GM18519 (cell line): ENCODE data around the gene HSBP1L1.

Source experiments
- ATAC-seq: cut with Tn5 transposase; IDR thresholded peaks from one replicate; pipeline ENCODE4 v1.9.1; 2021; ENCODE audit warnings: mild to moderate bottlenecking, moderate library complexity; ENCODE audit not compliant: unreplicated experiment, low FRiP score

The HSBP1L1 gene

DNA sequence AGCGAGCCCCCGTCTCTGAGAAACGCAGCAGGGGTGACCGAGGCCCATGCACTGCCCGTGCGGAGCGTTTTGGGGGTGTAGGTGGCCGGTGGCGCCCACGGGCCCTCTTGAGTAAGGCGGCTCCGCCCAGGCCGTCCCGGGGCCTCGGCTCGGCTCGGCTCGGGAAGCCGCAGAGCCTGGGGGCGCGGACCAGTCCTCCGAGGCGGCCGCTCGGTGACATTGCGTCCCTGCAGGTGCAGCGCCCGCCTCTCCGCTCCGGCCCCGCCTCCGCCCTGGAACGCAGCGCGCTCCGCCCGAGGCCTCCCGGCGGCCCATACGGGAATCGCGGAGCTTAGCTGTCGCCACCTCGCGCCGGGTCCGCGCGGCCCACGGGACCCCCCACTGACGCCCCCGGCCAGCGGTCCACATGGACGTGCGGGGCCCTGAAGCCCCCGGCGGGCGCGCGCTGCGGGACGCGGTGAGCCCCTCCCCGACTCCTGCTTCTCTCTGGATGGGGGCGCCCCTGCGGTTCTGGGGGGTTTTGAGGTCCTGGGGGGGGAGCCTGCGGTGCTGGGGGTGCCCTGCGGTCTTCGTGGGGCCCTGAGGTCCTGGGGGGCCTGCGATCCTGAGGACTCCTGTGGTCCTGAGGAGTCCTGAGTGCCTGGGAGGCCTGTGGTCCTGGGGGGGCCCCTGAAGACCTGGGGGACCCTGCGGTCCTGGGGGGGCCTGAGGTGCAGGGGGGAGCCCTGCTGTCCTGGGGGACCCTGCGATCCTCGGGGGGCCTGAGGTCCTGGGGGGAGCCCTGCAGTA is at the start of gene HSBP1L1:
Gene HSBP1L1, plus strand, starts transcription at position 314 of the 789 bp plus-strand sequence. Its CDS starts 93 bp downstream, at position 407.
- peak; percentile 86 for ATAC-seq

DNA sequence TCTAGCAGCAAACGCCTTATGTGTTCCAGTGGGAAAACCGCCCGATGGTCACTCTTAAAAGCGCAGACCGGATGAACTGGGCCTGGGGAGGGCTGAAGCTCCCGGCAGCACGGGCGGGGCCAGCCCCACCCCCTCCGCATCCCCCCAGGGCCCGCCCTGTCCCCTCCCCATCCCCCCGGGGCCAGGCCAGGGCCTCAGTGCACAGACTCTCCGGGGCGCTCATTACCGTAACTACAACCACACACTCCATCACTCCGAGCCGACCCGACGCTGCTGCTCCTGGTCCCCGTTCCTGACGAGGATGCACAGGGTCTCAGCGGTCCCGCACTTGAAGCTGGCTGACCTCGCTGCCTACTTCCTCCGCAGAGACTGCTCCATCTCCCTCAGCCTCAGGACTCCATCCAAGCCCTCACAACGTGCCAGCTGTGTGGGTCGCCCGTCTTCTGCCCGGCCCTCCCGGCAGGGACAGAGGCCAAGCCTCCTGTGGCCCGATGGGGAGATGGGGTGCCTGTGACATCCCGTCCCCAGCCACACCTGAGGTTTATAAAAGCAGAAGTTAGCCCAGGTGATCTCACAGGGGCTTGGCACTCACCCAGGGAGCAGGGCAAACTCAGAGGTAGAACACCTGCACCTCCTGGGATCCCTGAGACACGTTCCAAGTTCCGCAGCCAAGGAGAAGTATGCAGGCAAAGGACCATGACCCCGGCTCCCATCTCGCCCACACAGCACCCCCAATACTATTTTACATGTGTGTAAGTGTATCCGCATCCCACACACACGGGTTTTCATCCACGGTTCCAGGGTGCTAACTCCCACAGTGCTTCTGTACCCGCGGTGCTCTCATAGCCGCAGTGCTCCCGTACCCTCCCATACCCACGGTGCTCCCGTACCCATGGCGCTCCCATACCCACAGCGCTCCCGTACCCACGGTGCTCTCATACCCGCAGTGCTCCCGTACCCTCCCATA is 49.0 kb upstream of the HSBP1L1 start:
- ATAC-seq: no peak

DNA sequence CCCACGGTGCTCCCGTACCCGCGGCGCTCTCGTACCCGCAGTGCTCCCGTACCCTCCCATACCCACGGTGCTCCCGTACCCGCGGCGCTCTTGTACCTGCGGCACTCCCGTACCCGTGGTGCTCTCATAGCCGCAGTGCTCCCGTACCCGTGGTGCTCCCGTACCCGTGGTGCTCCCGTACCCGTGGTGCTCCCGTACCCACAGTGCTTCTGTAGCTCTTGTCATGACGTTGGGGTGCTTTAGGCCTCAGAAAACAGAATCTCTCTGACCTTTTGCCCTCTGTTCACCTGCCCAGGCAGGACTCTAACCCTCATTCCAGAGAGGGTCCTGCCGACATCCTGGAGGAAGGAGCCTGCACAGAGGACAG is 48.3 kb upstream of the HSBP1L1 start:
- ATAC-seq: no peak

DNA sequence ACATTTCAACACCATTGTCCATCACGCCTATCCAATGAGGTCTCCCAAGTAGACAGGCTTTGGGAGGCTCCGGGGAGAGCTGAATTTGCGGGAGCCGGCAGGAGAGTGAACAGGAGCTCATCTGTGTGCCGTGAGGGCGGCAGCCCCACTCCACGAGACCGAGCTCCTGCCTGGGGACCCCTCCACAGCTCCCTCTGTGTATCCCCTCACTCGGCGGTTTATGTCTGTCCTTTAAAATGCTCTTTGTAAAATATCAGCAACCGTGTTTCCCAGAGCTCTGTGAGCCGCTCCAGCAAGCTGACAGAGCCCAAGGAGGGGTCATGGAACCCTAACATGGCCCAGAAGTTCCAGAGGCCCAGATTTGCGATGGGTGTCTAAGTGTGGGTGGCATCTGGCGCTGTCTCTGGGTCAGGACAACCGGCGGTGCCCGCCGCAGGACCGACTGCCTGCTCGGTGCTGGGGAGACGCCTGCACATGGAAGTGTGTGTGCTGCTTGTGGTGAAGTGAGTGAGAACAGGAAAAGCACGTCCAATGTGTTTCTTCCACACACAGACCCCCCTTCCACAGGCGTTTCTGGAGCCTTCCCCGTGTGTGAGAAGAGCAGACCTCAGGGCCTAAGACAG is 47.8 kb upstream of the HSBP1L1 start:
- ATAC-seq: no peak

DNA sequence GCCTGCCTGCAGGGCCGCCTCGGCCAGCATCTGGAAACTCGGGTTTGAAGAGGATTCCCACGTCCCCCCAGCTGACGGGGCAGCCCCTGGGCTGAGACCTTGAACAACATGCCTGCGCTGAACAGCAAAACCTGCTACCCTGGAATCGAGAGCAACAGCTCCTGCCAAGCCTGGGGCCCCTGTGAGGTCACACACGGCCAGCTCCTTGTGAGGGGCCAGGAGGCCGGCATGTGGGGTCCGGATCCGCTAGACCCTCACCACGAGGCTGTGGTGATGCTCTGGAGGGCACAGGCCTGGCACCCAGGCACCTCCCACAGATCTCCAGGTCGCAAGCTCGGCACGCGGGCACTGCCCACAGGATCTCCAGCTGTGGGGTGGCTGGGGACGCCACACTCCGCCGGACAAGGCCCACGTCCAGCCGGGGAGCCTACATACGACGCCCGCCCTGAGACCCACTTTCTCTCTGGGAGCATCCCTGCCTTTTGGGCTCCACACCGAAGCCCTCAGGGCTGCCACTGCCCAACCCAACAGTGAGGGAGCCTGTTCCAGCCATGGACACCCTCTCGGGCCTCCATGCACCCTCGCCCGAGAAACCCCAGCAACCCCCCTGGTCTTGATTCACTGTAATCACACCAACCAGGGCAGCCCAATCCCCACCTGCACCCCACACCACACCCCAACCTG is 47.1 kb upstream of the HSBP1L1 start:
- no peak for ATAC-seq

DNA sequence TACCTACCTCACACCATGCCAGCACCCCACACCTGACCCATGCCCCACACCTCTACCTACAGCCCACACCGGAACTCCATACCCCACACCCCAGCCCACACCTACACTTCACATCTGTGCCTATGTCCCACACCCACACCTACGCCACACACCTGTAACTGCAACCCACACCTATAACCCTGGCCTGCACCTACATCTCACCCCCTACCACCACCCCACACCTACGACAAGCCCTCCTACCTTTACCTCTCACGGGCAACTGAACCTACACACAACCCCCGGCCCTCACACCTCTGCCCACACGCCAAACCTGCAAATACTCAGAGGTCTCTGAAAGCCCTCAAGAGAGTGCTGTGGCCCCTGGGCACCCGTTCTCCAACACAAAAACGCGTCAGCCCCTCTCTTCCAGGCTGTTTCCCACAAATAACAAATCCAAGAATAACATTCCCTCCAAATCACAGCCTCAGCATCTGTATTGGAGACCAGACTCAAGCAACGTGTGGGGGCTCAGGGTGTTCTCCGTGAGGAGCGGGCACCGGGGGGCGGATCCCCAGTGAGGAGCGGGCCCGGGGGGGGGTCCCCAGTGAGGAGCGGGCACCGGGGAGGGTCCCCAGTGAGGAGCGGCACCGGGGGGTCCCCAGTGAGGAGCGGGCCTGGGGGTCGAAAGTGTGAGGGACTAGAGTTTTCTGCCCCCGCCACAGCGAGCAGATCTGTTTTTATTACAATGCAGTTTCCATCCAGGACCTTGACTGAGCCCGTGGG is 46.4 kb upstream of the HSBP1L1 start:
- ATAC-seq: no peak

DNA sequence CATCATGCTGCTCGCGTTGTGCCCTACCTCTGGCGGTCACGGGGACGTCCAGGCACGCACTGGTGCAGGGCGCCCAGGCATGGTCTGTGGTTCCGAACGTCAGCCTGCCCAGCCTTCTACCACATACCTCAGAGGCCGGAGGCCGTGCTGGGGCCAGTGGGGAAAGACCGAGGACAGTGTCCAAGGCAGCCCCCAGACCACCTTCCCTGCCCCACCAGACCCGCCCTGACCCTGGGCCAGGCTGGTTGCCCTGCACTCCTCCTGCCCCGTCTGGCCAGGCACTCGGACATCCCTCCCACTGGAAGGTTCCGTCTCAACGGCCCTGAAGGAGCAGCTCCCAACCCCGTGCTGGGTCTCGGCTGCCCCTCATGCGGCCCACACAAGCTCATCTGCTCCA is 45.8 kb upstream of the HSBP1L1 start:
- no peak for ATAC-seq

DNA sequence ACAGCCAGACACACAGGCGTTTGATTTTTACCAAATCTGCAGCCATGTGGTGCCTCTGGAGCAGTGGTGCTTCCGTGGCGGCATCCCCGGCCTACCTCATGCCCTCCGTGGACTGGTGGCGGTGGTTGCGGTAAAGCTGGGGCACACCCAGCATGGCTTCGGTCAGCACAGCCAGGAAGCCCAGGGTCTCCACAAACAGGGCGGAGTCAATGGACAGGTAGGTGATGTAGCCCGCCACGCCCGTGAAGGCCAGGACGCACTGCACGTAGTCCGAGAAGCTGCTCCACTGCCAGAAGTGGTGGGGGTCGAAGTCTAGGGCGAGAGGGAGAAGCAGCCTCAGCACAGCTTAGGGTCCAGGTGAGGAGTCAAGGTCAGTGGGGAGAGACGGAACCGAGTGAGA is 45.4 kb upstream of the HSBP1L1 start:
- ATAC-seq: no peak

DNA sequence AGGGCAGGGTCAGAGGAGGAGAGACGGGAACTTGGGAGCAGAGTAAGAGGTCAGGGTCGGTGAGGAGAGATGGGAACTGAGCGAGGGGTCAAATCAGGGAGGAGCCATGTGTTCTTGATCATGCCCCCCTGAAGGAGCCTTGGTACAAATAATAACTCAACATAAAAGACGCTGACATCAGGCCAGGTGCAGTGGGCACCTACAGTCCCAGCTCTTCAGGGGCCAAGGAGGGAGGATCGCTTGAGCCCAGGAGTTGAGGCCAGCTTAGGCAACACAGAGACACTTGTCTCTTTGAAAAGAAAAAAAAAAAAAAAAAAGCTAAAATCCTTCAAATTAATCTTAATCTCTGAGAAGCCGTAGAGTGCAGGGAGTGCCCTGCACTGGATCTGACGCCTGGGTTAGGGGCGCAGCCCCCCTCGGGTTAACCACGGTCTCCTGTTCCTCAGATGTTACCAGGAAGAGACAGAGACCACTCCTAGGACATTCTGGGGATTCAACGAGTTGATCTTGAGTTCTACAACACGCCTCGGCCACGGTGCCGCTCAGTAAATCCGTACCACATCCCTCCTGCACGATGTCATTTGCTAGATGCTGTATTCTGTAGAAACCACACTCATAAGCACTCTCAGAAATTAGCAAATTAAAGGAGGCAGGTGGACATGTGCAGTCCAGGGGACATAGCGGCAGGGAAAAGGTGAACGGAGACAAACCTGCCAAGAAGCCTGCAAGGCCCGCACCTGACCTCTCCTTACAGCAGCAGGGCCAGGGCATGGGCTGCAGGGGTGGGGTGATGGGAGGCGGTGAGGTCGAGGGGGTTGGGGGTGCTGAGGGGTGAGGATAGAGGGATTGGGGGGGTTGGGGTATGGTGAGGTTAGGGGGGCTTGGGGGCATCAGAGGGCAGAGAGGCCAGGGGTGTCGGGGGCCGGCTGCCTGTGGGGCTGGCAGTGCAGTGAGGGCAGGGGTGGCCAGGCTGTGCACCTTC is 42.2 kb upstream of the HSBP1L1 start:
- ATAC-seq: no peak

DNA sequence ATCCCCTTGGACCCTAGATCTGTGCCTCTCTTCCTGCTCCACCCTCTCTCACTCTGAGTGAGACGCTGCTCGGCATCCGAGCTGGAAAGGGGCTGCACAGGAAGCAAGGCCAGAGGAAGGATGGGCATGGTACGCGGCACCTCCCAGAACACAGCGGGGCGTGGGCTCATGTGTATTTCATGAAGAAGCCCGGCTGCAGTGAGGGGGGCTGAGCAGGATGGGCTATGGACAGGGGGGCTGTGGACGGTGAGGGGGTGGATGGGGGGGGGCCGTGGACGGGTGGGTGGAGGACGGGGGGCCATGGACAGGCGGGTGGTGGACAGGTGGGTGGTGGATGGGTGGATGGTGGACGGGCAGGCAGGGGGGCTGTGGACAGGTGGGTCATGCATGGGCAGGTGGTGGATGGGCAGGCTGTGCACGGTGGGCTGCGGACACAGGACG is 41.5 kb upstream of the HSBP1L1 start:
- no peak for ATAC-seq

DNA sequence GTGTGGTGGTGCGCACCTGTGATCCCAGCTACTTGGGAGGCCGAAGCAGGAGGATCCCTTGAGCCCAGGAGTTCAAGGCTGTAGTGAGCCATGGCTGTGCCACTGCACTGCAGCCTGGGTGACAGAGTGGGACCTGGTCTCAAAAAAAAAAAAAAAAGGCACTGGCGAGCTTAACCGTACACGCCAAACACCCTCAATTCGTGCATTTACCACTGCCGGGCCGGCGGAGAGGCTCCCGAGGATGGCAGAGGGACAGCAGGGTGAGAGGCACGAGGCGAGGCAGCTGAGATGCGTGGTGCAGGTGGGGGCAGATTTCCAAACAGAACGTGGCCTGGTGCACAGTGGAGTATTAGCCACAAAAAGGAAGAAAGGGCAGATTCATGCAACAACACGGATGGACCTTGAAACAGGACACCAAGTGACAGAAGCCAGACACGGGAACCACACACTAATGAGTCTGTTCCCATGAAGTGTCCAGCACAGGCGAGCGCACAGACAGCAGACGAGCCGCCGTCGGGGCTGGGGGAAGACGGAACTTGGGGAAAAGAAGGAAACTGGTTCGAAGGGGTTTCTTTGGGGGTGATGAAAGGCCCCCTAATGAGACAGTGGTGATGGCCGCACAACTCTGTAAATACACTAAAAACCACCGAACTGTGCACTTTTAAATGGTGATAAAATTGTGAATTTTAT is 40.4 kb upstream of the HSBP1L1 start:
- no peak for ATAC-seq

DNA sequence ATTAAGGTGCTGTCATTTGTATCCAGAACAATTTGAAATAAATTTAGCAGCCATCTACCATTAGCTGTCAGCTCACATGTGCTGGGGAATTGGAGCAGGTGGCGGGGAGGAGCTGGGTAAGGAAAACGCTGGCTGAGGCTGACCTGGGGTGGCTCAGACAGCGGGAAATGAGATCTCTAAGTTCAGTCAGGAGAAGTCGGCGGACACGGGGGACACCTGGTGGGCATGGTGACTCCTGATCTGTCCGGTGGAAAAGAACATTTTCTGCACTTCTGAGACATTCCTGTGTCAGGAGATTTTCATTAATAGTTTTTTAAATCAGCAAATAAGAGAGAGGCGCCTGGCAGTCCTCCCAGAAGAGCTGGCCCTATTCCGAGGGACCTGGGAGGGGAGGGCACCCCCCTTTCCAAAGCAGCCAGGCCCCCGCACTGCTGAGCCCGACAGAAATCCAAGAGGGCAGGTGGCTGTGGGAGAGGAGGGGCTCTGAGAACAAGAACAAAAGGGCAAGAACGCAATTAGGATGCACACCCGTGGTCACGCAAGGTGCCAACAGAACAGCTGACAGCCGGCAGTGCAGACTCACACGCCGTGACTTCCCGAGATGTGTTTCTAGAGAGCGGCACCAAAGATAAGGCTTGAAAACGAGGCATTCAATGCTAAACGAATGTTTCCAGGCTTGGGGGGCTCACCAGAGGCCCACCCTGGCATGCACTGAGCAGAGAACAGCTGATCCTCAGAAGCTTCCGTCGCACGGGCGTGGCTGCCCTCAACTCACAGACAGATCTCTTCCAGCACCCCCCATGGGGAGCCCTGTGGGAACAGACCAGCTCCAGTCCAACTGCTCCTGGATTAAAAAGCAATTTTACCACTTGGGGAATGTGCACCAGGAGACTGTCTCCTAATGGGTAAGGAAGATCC is 39.4 kb upstream of the HSBP1L1 start:
- no peak for ATAC-seq

DNA sequence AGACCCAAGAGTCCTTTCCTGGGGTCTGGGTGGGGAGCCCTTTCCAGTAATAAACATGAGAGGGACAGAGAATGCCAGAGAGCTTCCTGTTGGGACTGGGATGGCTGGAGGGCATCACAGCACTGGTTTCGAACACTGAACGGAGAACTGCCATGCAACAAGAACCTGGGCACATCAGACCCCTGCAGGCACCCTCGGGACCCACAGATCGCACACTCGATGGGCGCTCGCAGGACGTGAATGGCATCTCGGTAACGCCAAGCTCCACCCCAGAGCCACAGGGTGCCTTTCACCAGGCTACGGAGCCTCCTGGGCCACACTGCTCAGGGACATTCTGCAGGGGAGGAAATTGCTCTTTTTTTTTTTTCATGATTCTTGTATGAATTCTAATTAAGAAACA is 38.1 kb upstream of the HSBP1L1 start:
- no peak for ATAC-seq

DNA sequence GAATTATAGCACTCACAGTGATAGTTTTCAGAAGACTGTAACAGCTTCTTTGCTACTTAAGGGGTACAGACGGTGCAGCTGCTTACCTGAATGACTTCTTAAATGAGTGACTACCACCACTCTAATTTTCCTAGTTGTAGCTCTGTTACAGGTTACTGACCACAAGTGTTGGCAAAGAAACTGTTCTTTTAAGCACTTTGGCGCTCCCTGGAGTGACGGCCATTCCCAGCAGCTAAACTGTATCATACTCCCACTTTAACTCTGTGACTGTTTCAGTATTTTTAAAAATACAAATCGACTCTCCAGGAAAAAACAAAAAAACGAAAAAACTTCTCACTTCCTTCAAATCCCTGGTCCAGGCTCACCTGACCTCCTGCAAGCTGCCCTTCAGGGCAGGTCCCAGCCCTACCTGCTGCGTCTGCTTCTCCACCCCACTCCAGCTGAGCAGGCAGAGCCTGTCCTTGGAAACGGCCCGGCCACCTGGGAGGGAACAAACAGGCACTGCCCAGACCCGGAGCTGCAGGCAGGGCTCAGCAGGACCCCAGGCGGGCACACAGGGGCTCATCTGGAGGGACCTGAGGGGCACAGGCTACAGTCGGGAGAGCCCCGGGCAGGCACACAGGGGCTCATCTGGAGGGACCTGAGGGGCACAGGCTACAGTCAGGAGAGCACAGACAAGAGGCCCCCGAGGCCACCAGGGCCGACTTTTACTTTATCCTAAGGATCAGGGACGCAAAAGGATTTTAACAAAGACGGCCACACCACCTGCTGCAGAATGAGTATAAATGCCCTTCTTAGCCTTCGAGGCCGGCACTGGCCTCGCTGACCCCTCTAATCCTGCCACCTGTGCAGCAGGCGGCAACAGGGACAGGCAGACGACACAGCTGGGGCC is 37.5 kb upstream of the HSBP1L1 start:
- ATAC-seq: no peak

DNA sequence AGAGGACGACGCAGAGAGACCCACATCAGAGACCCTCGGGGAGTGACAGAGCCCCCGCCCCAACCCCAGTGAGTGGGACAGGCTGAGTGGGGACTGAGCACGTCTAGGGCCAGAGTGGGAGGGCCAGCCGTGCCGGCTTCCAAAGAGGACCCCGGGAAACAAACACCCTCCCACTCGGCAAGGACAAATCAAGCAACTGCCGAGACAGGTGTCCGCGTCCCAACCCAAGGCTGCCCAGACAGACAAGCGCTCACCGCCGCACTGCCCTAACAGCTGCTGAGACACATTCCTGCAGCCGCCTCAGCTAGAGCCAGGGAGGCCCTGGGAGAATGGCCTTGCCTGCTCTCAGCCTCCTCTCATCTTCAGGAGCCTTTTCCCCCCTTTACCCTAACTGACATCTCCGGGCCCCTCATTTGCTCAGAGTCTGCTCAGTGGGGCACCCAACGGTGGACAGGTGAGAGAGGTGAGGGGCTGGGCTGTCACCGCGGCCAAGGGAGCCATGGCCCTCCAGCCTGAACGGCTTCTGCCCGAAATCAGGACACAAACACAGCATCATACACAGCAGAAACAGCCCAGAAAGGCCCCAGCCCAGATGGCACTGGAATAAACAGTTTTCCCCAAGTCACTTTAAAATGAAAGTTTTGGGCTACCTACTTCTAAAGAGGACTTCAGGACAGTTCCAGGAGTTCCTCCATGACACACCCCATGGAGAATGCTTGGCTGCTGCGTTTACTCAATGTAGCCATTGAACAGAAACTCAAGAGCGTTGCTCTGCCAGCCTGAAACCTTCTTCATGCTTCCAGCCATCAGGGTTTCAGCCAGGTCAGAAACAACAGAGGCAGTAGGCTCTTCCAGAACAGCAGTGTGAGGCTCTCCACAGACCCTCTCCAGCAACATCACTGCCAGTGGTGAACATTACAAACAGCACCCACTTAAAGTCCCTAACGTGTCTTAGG is 36.6 kb upstream of the HSBP1L1 start:
- ATAC-seq: no peak
